ENCODE data around the gene EIF4E3. TPM values are rescaled to one million over a fixed set of nuclear protein-coding genes. Genes with fewer than 3 reads are reported as not detected.

Gene EIF4E3
- total and polyA plus RNA-seq, 5 experiments from 2014 or later: 23.3 to 48.3 (median 37.8) TPM

DNA sequence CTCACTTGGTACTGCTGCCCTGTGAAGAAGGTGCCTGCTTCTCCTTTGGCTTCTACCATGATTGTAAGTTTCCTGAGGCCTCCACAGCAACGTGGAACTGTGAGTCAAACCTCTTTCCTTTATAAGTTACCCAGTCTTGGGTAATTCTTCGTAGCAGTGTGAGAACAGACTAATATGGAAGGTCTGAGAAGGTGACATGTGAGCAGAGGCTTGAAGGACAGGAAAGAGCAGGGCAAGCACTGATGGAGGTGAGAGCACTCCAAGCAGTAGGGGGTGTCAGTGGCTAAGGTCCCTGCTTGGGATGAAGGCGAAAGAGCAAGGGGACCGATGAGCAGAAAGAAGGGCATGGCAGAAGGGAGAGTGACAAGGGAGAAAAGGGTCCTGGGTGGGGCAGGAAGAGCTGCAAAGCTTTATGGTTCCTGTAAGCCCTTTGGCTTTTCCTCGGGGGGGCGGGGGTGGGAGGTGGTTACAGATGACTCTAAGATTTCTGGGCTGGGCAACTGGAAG is 3.5 kb downstream of the EIF4E3 start:
- Mint-ChIP-seq H3K27me3 (no peaks in the 10 kb centered on the region), H3K4me3 (peak overlapping the region; percentile 66 to 95 (median 74)), H3K4me1 (peaks cover 51 to 87% (median 73%) of the 10 kb centered on the region in 4 donors), H3K9me3 (no peaks in the 10 kb centered on the region), H3K36me3 (peaks cover 0 to 14% (median 5%) of the 10 kb centered on the region in 3 donors), H3K27ac (peak overlapping the region; percentile 27 to 98 (median 96))
- POLR2A ChIA-PET: interaction anchor here (0.7 kb wide), 1 partner anchor 1100 kb away, joined by 3 read pairs; no protein-coding TSS in a partner anchor
- ATAC-seq: peak in 1 of 2 donors; percentile 15
- peak in 6 of 10 donors; percentile 14 to 67 (median 44) for DNase-seq

DNA sequence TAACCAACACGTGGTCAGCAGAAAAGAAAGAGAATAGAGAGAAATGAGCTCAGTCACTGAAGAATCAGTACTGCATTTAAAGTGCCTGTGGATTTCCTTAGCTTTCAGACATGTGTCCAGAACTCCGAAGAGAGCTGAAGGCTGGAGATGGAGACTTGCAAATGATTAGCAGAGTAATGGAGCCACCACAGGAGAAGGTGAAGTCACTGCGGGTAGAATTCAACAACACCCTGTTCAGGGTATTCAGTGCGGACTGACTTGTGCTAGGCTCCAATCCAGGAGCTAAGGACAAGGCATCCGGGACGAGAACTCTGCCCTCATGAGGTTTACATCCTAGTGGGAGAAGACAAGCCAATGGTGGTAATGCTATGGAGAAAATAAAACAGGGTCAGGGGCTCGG is 4.2 kb downstream of the EIF4E3 start:
- H3K4me1 Mint-ChIP-seq: peaks cover 45 to 85% (median 71%) of the 10 kb centered on the region in 4 donors

DNA sequence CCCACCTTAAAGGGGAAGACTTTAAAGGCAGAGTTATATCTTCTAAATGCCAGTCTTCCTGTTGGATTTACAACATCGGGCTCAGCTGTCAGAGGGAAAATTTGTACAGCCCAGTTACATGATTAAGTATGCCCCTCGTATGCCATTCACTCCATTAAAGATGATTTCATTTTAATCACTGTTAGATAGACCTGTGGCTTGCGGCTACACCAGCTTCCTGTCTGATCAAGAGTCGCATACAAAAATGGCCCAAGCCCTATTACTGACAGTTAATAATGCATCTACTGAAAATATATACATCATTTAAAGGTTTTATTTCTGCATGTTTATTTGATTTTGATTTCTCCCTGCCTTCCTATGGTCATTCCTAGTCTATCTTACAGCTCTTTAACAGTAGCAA is 7.1 kb downstream of the EIF4E3 start:
- ATAC-seq: peak in 1 of 2 donors; percentile 42
- Mint-ChIP-seq H3K9me3 (no peaks in the 10 kb centered on the region), H3K4me1 (peaks cover 38 to 95% (median 89%) of the 10 kb centered on the region in 4 donors), H3K27ac (peak overlapping the region in 7 of 10 donors; percentile 55 to 92 (median 82)), H3K4me3 (peak overlapping the region in 6 of 10 donors; percentile 28 to 68 (median 48)), H3K27me3 (no peaks in the 10 kb centered on the region), H3K36me3 (peaks cover 0 to 21% (median 5%) of the 10 kb centered on the region in 3 donors)
- POLR2A ChIA-PET: interaction anchor here (0.7 to 2.0 kb wide), 2 partner anchors 11 to 646 kb away, joined by 3 to 4 read pairs; no protein-coding TSS in a partner anchor
- peak in 3 of 10 donors; percentile 19 to 30 (median 23) for DNase-seq

More for the DNA sequence above, 4.2 kb downstream of the EIF4E3 start:
- H3K4me3 Mint-ChIP-seq: peak overlapping the region; percentile 40 to 95 (median 74)
- H3K9me3 Mint-ChIP-seq: no peaks in the 10 kb centered on the region
- peak overlapping the region; percentile 88 to 98 (median 96) for H3K27ac Mint-ChIP-seq
- no peaks in the 10 kb centered on the region for H3K27me3 Mint-ChIP-seq
- POLR2A ChIA-PET: interaction anchor here (1.1 kb wide), 1 partner anchor 9 kb away, joined by 6 read pairs; no protein-coding TSS in a partner anchor
- DNase-seq (no peak), ATAC-seq (no peak)
- H3K36me3 Mint-ChIP-seq: peaks cover 0 to 14% (median 5%) of the 10 kb centered on the region in 3 donors

DNA sequence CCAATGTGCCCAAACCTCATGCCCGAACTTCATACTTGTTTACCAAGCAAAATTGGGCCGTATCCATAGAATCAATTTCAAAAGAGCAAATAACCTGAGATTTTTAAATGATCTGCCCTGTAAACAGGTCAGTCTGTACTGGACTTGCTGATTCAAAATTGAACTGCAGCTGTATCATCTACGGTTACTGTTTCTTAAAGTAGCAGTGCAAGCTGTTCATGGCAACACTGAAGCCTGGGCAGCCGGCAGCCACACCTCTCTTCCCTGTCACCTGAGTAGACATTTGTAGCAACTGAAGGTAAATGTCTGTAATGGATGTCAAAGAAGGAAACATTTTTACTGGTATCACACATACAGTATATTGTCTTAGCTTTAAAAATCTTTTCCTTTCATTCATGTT is 10.6 kb downstream of the EIF4E3 start:
- no peaks in the 10 kb centered on the region for H3K9me3 Mint-ChIP-seq
- H3K36me3 Mint-ChIP-seq: peaks cover 0 to 20% (median 6%) of the 10 kb centered on the region in 3 donors
- DNase-seq: no peak
- H3K4me3 Mint-ChIP-seq: peak overlapping the region in 2 of 10 donors; percentile 1 to 36
- POLR2A ChIA-PET: interaction anchor here (1.3 kb wide), 1 partner anchor 10 kb away, joined by 4 read pairs; the partner anchor contains the start of gene EIF4E3
- ATAC-seq: no peak
- no peaks in the 10 kb centered on the region for H3K27me3 Mint-ChIP-seq
- peaks cover 25 to 90% (median 87%) of the 10 kb centered on the region in 4 donors for H3K4me1 Mint-ChIP-seq
- peak overlapping the region in 9 of 10 donors; percentile 9 to 73 (median 23) for H3K27ac Mint-ChIP-seq

DNA sequence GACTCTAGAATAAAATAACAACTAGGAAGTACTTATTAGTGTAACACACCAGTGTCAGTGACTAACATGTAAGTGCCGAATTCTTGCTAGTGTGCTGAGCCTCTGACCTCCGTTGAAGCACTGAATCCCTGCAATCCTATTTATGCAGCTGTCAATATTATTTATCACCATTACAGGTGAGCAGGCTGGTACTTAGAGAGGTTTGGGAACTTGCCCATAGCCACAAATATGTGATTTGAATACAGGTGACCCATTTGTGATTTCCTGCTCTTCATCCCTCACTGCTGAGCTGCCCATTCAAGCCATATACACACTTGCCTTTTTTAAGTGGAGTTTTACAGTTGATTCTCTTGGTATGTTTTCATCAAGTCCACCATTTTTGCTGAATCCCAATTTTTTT is 12.2 kb downstream of the EIF4E3 start:
- DNase-seq (no peak), ATAC-seq (no peak)
- Mint-ChIP-seq H3K27me3 (no peaks in the 10 kb centered on the region), H3K4me3 (no peak overlapping the region), H3K9me3 (no peaks in the 10 kb centered on the region), H3K27ac (peak overlapping the region in 6 of 10 donors; percentile 23 to 74 (median 58)), H3K4me1 (peaks cover 13 to 85% (median 76%) of the 10 kb centered on the region in 4 donors), H3K36me3 (peaks cover 0 to 27% (median 6%) of the 10 kb centered on the region in 3 donors)
- POLR2A ChIA-PET: interaction anchor here (1.4 kb wide), 1 partner anchor 12 kb away, joined by 4 read pairs; no protein-coding TSS in a partner anchor

DNA sequence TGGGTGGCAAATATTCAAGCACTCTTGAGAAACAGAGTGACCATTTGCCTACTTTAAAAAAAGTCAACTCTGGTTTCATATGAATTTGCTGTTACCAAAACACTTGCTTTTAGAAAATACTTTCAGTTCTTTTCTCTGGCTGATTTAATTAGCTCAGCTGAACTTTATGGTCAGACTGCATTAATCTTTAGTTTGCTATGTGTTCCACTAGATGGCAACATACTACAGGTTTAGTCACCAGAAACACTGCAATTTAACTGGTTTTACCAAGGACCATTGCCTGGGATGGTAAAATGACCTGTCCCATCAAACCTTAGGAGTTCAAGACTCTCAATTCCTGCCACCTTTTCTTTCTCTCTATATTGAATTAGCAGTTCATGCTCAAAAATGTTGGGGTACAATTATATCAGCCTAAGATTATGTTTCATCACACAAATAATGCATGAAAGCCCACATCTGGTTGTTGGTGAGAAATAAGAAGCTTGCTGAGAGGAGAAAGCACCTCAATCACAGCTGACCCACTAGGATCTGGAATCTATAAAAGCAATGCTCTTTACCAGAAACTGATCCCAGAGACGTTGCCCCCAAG is 14.2 kb downstream of the EIF4E3 start:
- H3K9me3 Mint-ChIP-seq: no peaks in the 10 kb centered on the region
- peaks cover 0 to 43% (median 4%) of the 10 kb centered on the region in 3 donors for H3K36me3 Mint-ChIP-seq
- peak in 3 of 10 donors; percentile 53 to 59 (median 54) for DNase-seq
- POLR2A ChIA-PET: interaction anchor here (1.0 kb wide), 1 partner anchor 14 kb away, joined by 5 read pairs; the partner anchor contains the start of gene EIF4E3
- peak overlapping the region in 9 of 10 donors; percentile 0 to 71 (median 52) for H3K27ac Mint-ChIP-seq
- peak; percentile 52 to 77 for ATAC-seq
- no peak overlapping the region for H3K4me3 Mint-ChIP-seq
- peaks cover 10 to 70% (median 63%) of the 10 kb centered on the region in 4 donors for H3K4me1 Mint-ChIP-seq
- H3K27me3 Mint-ChIP-seq: no peaks in the 10 kb centered on the region

DNA sequence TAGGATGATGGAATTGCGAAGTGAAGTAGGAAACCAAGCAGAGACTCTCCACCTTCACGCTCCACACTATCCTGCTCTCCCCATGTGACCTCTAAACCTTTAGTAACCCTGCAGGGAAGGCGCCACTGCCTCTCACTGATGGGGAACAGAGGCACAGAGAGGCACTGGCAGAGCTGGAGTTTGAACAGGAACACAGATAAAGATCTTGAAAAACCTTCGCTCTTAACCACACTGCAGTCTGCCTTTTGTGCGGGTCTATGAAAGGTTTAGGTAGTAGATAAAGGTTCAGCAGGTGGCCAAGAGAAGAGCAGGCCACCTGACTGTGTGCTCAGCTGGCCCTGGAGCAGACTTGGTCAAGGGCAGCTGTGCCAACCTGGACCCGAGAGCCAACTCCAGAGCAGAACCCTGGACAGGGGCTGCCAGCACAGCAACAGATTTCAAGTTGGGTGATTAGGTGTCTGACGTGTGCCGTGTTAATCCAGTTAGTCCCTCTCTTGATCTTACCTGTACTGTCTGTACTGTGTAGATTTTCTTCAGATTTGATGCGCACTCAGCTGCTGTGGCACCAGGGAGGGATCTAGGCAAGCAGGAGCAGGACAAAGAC is 15.2 kb downstream of the EIF4E3 start:
- Mint-ChIP-seq H3K4me1 (peaks cover 8 to 70% (median 62%) of the 10 kb centered on the region in 4 donors), H3K9me3 (no peaks in the 10 kb centered on the region), H3K4me3 (peak overlapping the region in 2 of 10 donors; percentile 24 to 33), H3K27ac (peak overlapping the region in 7 of 10 donors; percentile 4 to 78 (median 55)), H3K27me3 (no peaks in the 10 kb centered on the region), H3K36me3 (peaks cover 0 to 52% (median 8%) of the 10 kb centered on the region in 3 donors)
- ATAC-seq: no peak
- POLR2A ChIA-PET: no interaction called here
- no peak for DNase-seq

DNA sequence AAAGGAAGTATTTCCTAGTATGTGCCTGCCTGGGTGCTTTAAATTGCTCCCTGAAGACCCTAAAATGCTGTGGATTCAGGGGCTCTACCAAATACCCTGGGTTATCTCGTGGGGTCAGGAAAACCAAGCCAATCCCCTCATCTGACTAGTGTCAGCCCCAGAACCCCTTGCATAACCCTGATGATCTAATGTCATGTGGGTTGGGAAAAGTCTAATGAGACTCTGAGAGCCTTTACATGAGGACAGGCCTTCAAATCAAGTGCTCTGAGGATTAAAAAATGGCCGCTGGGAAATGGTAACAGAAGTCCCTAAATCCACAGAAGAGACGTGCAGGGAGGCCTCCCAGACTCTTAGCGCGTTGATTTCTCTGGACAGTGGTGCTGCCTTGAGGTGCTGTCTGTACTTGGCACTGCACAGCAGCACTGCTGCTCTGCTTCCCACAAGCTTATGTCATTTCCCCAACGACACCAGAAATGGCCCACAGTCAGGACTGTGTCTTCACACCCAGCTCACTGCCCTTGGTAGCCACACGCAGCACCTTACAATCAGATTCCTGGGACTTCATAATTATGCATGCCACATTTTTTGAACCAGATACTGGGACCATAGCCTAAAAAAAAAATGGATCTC is 16.6 kb downstream of the EIF4E3 start:
- peaks cover 17 to 69% (median 61%) of the 10 kb centered on the region in 4 donors for H3K4me1 Mint-ChIP-seq
- no peaks in the 10 kb centered on the region for H3K9me3 Mint-ChIP-seq
- ATAC-seq: no peak
- no peak overlapping the region for H3K27ac Mint-ChIP-seq
- peaks cover 0 to 50% (median 14%) of the 10 kb centered on the region in 3 donors for H3K36me3 Mint-ChIP-seq
- no peak for DNase-seq
- POLR2A ChIA-PET: interaction anchor here (0.6 to 1.2 kb wide), 2 partner anchors 16 to 71 kb away, joined by 3 to 8 read pairs; partner anchors contain the start of gene EIF4E3
- no peak overlapping the region for H3K4me3 Mint-ChIP-seq
- no peaks in the 10 kb centered on the region for H3K27me3 Mint-ChIP-seq

DNA sequence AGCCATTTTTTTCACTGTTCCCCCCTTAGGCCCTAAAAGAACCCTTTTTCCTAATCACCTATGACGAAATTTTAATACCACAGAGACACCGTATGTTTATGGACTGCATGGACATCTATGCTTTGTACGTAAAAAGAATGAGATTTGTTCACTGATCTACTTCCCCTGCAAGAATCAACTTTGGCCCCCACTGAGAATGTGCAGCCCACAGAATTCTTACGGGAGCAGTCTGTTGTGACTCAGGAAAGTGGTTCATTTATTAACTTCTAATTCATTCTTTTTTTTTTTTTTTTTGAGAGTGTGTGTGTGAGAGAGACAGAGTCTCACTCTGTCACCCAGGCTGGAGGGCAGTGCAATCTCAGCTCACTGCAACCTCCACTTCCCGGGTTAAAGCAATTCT is 17.6 kb downstream of the EIF4E3 start:
- DNase-seq (no peak), ATAC-seq (no peak)
- Mint-ChIP-seq H3K36me3 (peaks cover 0 to 50% (median 14%) of the 10 kb centered on the region in 3 donors), H3K27me3 (no peaks in the 10 kb centered on the region), H3K27ac (peak overlapping the region in 2 of 10 donors; percentile 9 to 39), H3K9me3 (no peaks in the 10 kb centered on the region), H3K4me3 (no peak overlapping the region), H3K4me1 (peaks cover 14 to 69% (median 61%) of the 10 kb centered on the region in 4 donors)
- POLR2A ChIA-PET: no interaction called here

DNA sequence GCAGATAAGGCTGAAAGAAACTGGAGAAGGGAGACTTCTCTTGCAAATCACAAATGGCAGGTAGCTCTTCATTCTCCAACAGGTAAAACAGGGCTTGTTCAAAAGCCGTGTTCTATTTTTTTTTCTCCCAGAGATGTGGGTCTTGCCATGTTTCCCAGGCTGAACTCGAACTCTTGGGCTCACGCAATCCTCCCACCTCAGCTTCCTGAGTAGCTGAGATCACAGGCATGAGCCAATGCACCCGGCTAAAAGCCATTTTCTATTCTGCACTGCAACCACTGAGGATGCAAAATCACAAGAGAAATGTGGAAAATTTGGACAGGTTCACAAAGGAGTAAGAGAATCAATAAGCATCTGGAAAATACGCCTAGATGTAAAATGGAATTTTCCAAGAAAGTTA is 19.5 kb downstream of the EIF4E3 start:
- ATAC-seq (no peak), DNase-seq (no peak)
- H3K4me3 Mint-ChIP-seq: no peak overlapping the region
- POLR2A ChIA-PET: interaction anchor here (0.6 kb wide), 1 partner anchor 772 kb away, joined by 3 read pairs; no protein-coding TSS in a partner anchor
- H3K27me3 Mint-ChIP-seq: no peaks in the 10 kb centered on the region
- H3K9me3 Mint-ChIP-seq: no peaks in the 10 kb centered on the region
- H3K36me3 Mint-ChIP-seq: peaks cover 0 to 55% (median 14%) of the 10 kb centered on the region in 3 donors
- peak overlapping the region in 7 of 10 donors; percentile 9 to 84 (median 40) for H3K27ac Mint-ChIP-seq
- H3K4me1 Mint-ChIP-seq: peaks cover 20 to 73% (median 65%) of the 10 kb centered on the region in 4 donors

DNA sequence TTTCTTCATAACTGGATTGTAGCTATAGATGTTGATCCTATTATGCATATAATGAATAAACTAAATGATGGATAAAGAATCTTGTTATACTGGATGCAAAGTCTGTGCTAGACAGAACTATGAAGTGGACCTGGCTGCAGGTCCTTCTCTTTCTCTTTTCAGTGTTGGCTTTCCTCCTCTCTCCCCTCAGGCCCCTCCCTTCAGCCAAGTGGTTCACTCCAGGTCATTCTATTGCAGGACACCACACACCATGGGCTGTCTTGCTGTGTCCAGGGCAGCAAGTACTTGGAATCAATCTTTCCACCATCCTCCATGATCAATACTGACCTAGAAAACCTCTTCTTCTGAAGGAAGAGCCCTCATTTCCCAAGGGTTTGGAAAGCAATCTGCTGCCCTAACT is 20.3 kb downstream of the EIF4E3 start:
- Mint-ChIP-seq H3K27me3 (no peaks in the 10 kb centered on the region), H3K27ac (peak overlapping the region in 7 of 10 donors; percentile 25 to 80 (median 41)), H3K9me3 (no peaks in the 10 kb centered on the region), H3K36me3 (peaks cover 0 to 56% (median 14%) of the 10 kb centered on the region in 3 donors), H3K4me3 (peak overlapping the region in 1 of 10 donors; percentile 30), H3K4me1 (peaks cover 20 to 69% (median 60%) of the 10 kb centered on the region in 4 donors)
- POLR2A ChIA-PET: no interaction called here
- ATAC-seq (no peak), DNase-seq (no peak)

DNA sequence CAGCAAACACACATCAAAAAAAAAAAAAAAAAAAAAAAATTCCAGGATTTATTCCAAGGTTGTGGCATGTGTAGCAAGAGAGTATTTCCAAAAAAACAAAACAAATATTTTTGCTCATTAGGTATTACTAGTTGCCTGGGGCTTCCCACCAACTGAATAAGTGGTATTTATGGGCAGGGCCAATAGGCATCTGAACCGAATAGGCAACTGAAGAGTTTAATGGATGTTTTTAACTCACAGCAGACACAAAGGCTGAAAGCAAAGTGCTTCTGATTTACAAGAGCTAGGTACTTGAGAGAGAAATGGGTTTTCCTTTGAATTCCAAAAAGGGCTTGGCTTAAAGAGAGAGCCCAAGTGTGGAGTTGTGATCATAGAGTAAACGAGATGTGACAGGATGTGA is 21.4 kb downstream of the EIF4E3 start:
- peaks cover 17 to 59% (median 54%) of the 10 kb centered on the region in 4 donors for H3K4me1 Mint-ChIP-seq
- H3K27ac Mint-ChIP-seq: peak overlapping the region; percentile 0 to 80 (median 38)
- no peak for DNase-seq
- POLR2A ChIA-PET: no interaction called here
- no peaks in the 10 kb centered on the region for H3K27me3 Mint-ChIP-seq
- H3K4me3 Mint-ChIP-seq: no peak overlapping the region
- no peak for ATAC-seq
- H3K9me3 Mint-ChIP-seq: no peaks in the 10 kb centered on the region
- H3K36me3 Mint-ChIP-seq: peaks cover 0 to 52% (median 12%) of the 10 kb centered on the region in 3 donors

Data from naive thymus-derived CD8-positive, alpha-beta T cell (primary cell).